Activated CD8-positive, alpha-beta memory T cell treated with anti-CD3 and anti-CD28 coated beads for 4 hours (primary cell): ENCODE measurements around the gene CNTN4.
"Not testable (repeated sequence)": the region's sequence is repeated elsewhere in the genome, so short reads cannot be mapped to it uniquely, and the experiment has no call there.

Experiments used
- DNase-seq, 2 donors: peaks; one replicate each; pipeline ENCODE4 v3.0.0-alpha.2; 2020; ENCODE audit warnings: low read depth in 2 of 2

The CNTN4 gene

GRCh38 chr3:2512881-2513280 lies 414.2 kb downstream of the CNTN4 start:
- DNase-seq, result no peak

GRCh38 chr3:2513986-2514385 lies 415.3 kb downstream of the CNTN4 start:
- no peak for DNase-seq

GRCh38 chr3:2516762-2517441 lies 418.2 kb downstream of the CNTN4 start:
- no peak for DNase-seq

GRCh38 chr3:2517500-2518172 lies 419.0 kb downstream of the CNTN4 start:
- no peak for DNase-seq

GRCh38 chr3:2523281-2523836 lies 424.7 kb downstream of the CNTN4 start:
- no peak for DNase-seq

GRCh38 chr3:2525968-2526367 lies 427.3 kb downstream of the CNTN4 start:
- no peak for DNase-seq

- DNase-seq, result no peak
Measured at GRCh38 chr3:2526926-2527325, 428.3 kb downstream of the CNTN4 start.

GRCh38 chr3:2527328-2527727 lies 428.7 kb downstream of the CNTN4 start:
- DNase-seq, result not testable (repeated sequence)

- DNase-seq, result not testable (repeated sequence)
Measured at GRCh38 chr3:2534767-2535166, 436.1 kb downstream of the CNTN4 start.

- DNase-seq, result no peak
Measured at GRCh38 chr3:2535206-2535605, 436.5 kb downstream of the CNTN4 start.

- DNase-seq, result no peak
Measured at GRCh38 chr3:2536575-2536974, 437.9 kb downstream of the CNTN4 start.

GRCh38 chr3:2540115-2540514 lies 441.4 kb downstream of the CNTN4 start:
- DNase-seq, result no peak

- DNase-seq, result no peak
Measured at GRCh38 chr3:2543247-2543646, 444.6 kb downstream of the CNTN4 start.

- no peak for DNase-seq
Measured at GRCh38 chr3:2544212-2544611, 445.5 kb downstream of the CNTN4 start.

GRCh38 chr3:2544718-2545117 lies 446.1 kb downstream of the CNTN4 start:
- no peak for DNase-seq

GRCh38 chr3:2547049-2547448 lies 448.4 kb downstream of the CNTN4 start:
- DNase-seq, result no peak

GRCh38 chr3:2554656-2555055 lies 456.0 kb downstream of the CNTN4 start:
- no peak for DNase-seq

GRCh38 chr3:2558796-2559195 lies 460.1 kb downstream of the CNTN4 start:
- DNase-seq, result no peak

GRCh38 chr3:2567451-2567850 lies 468.8 kb downstream of the CNTN4 start:
- DNase-seq, result no peak

GRCh38 chr3:2568156-2568555 lies 469.5 kb downstream of the CNTN4 start:
- no peak for DNase-seq

- DNase-seq, result no peak
Measured at GRCh38 chr3:2568929-2569328, 470.3 kb downstream of the CNTN4 start.

GRCh38 chr3:2577571-2577970 lies 478.9 kb downstream of the CNTN4 start:
- DNase-seq, result no peak

GRCh38 chr3:2578560-2578959 lies 479.9 kb downstream of the CNTN4 start:
- no peak for DNase-seq
